Skeletal muscle tissue (tissue), 4 donors: ENCODE results near the gene ST3GAL6. TPM values are rescaled to one million over a fixed set of nuclear protein-coding genes. Genes with fewer than 3 reads are reported as not detected.
A peak's percentile ranks its signal among the peaks of the same experiment; 100 is the strongest.

Experiments used
- H3K27ac ChIP-seq: one replicate; pipeline ENCODE4 v1.7.0; 2013; ENCODE audit warnings: mild to moderate bottlenecking, low read depth, low read length, inconsistent platforms
- H3K27me3 ChIP-seq, 3 donors: one replicate each; pipeline ENCODE4 v1.7.0; 2013; ENCODE audit warnings: low read length in 3 of 3; ENCODE audit not compliant: control insufficient read depth in 3 of 3, insufficient read depth in 3 of 3
- H3K36me3 ChIP-seq, 3 donors: one replicate each; pipeline ENCODE4 v1.7.0; 2013; ENCODE audit warnings: low read length in 3 of 3; ENCODE audit not compliant: control insufficient read depth in 3 of 3, insufficient read depth in 3 of 3
- H3K4me1 ChIP-seq, 3 donors: one replicate each; pipeline ENCODE4 v1.7.0; 2013; ENCODE audit warnings: low read length in 3 of 3, mild to moderate bottlenecking in 3 of 3; ENCODE audit not compliant: control insufficient read depth in 3 of 3, insufficient read depth in 3 of 3
- H3K4me3 ChIP-seq, 3 donors: one replicate each; pipeline ENCODE4 v1.7.0; 2013; ENCODE audit warnings: low read length in 3 of 3
- H3K9ac ChIP-seq, 3 donors: one replicate each; pipeline ENCODE4 v1.7.0; 2013; ENCODE audit warnings: low read length in 3 of 3, mild to moderate bottlenecking in 3 of 3, moderate library complexity in 2 of 3, low read depth in 1 of 3
- H3K9me3 ChIP-seq, 3 donors: one replicate each; pipeline ENCODE4 v1.7.0; 2013; ENCODE audit warnings: low read length in 3 of 3; ENCODE audit not compliant: control insufficient read depth in 3 of 3
- total RNA-seq: library from RNA; depleted of rRNA; stranded (reverse); fragments of >200 nt; gene quantifications from one replicate; pipeline ENCODE4 v1.2.3, GENCODE V29; 2014
- donor health status: Osteomylitis.

Gene ST3GAL6
- total RNA-seq, 1 donor from 2014 or later: 14.1 TPM

DNA sequence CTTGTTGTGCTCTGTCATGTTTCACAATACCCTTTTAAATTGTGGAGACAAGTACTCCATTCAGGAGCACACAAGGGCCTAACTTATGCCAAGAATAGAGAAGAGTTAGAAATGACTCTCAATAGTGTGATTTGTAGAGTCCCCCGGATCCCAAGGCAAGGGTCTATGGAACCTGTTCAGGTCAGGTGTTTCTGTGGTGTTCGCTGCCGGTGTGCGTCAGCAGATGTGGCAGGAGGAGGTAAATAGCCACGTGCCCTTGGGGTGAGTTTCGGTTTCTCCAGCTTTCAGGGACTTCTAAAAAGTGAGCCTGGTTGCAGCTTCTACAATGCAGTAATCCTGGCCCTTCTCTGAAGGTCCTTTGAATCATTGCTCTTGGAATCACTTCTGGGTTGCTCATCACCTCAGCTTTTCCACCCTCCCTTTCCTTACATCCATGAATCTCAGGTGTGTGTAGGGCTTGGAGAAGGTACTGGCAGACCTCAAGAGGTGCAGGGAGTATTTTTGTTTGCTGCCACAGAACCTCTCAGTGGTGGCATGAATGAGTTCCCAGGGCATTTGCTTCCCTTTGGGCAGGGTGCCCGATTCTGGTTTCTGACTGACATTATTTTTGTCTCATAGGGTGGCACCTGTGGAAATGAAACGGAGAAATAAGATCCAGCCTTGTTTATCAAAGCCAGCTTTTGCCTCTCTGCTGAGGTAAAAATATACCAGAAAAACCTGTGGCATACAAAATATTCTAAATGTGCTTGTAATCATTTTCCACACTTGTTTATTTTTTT is 7.3 kb downstream of the ST3GAL6 start:
- Histone ChIP-seq H3K9ac (no peak overlapping the region), H3K36me3 (no peaks in the 10 kb centered on the region), H3K4me1 (peaks cover 0 to 13% (median 4%) of the 10 kb centered on the region in 3 donors), H3K9me3 (no peaks in the 10 kb centered on the region), H3K4me3 (no peak overlapping the region), H3K27ac (no peak overlapping the region), H3K27me3 (no peaks in the 10 kb centered on the region)

DNA sequence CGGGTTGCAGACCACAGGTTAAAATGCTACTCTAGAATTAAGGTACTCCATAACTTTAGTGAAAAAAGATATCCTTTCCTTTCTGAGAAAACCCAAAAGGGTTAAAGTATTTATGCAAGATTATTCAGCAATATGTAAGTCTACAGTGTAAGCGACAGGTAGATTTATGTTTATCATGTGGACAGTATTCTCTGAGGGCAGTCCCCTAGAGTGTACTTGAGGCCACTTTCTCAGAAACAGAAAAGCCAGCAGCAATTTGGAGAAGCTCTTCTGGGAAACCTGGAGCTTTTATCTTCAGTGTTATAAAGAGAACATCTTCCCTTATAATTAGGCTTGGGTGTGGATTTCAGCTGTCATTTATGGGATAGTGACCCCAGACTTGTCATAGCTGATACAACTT is 8.9 kb downstream of the ST3GAL6 start:
- H3K27ac ChIP-seq: no peak overlapping the region
- H3K36me3 ChIP-seq: no peaks in the 10 kb centered on the region
- no peaks in the 10 kb centered on the region for H3K9me3 ChIP-seq
- H3K4me3 ChIP-seq: no peak overlapping the region
- no peaks in the 10 kb centered on the region for H3K27me3 ChIP-seq
- H3K9ac ChIP-seq: no peak overlapping the region
- H3K4me1 ChIP-seq: peaks cover 0 to 6% (median 0%) of the 10 kb centered on the region in 3 donors

DNA sequence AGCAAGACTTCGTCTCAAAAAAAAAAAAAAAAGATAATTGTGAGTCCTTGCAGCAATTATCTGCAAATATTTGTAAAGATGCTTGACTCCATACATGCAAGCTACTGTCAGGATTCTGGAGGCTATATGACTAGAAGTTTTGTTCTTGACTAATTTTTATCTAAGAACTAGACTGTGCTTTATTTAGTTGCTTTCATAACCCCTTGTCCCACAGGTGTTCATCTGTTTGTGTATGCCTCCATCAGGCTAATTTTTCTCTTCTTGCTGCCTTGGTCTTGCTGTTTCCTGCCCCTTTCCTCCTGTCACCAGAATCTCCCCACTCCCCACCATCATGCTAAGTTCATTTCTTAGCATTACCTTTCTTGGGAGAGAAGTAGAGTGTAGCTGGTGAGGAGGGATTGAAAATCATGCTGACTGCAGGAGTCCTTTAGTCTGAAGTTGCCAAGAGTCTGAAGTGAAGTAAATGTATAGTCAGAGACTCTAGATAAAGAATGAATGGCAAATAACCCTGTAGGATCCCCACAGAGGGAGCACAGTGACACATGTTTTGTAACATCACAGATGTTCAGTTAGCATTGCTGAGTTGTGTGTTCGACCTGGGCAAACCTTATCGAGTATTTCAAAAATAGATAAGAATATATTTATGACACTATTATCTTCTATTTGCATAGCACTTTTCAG is 12.5 kb downstream of the ST3GAL6 start:
- H3K36me3 ChIP-seq: no peaks in the 10 kb centered on the region
- peaks cover 9 to 17% (median 10%) of the 10 kb centered on the region in 3 donors for H3K4me1 ChIP-seq
- H3K9me3 ChIP-seq: no peaks in the 10 kb centered on the region
- no peak overlapping the region for H3K4me3 ChIP-seq
- H3K27ac ChIP-seq: no peak overlapping the region
- H3K27me3 ChIP-seq: no peaks in the 10 kb centered on the region
- no peak overlapping the region for H3K9ac ChIP-seq

DNA sequence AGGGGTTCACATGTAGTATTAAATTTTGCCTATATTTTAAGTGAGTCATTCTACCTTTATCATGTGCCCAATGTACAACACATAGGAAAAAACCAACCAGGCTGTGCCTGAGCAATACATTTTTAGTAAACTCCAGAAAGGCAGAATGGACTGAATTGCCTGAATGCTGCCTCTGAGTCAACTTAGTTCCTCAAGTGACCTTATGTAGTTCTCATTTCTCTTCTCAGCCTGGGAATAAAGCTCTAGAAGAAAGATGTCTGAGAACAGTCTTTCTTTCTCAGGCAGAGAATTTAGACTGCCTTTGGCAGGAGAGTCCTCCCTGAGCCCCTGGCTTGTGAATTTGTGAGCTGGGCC is 13.0 kb downstream of the ST3GAL6 start:
- H3K9ac ChIP-seq: no peak overlapping the region
- no peaks in the 10 kb centered on the region for H3K27me3 ChIP-seq
- H3K9me3 ChIP-seq: no peaks in the 10 kb centered on the region
- no peak overlapping the region for H3K27ac ChIP-seq
- peaks cover 9 to 17% (median 10%) of the 10 kb centered on the region in 3 donors for H3K4me1 ChIP-seq
- no peaks in the 10 kb centered on the region for H3K36me3 ChIP-seq
- no peak overlapping the region for H3K4me3 ChIP-seq

DNA sequence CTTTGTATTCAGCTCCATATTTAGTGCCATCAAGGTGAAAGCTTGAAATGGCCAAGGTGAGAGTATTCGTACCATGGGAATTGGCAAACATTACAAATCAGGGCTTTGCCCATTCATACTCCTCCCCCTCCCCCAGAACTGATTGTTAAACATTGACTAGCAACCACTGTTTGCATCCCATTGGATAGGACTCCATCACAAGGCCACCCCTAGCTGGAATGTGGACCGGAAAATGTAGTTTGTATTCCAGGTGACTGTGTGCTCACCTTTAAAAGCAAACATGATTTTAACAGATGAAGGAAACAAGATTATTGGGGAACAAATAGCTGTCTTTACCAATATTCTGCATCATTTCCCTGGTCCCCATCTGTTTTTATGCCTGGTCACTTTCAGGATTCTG is 14.1 kb downstream of the ST3GAL6 start:
- H3K4me1 ChIP-seq: peaks cover 9 to 17% (median 10%) of the 10 kb centered on the region in 3 donors
- H3K4me3 ChIP-seq: no peak overlapping the region

DNA sequence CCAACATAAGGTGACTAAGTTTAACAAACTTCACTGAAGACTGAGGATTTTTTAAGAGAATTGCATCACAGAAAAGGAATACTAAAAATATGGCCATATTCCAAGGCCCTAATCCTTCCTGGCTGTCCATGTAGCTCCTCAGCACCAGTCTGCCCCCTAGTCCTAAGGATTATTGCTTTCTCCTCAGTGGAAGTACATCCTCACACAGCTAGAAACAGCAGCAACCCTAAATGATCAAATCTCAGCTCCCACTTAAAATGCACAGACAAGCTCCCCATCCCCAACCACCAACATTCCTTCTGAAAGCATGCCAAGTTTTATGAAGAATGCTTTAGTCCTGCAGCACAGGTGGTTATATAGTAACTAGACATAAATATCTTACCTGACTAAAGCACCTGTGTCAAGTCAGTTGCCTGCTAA is 14.7 kb downstream of the ST3GAL6 start:
- H3K9me3 ChIP-seq: no peaks in the 10 kb centered on the region
- no peak overlapping the region for H3K4me3 ChIP-seq
- peak overlapping the region; percentile 57 for H3K27ac ChIP-seq
- H3K9ac ChIP-seq: no peak overlapping the region
- peaks cover 9 to 17% (median 10%) of the 10 kb centered on the region in 3 donors for H3K4me1 ChIP-seq
- no peaks in the 10 kb centered on the region for H3K36me3 ChIP-seq
- no peaks in the 10 kb centered on the region for H3K27me3 ChIP-seq

More for the DNA sequence above, 14.1 kb downstream of the ST3GAL6 start:
- Histone ChIP-seq H3K9ac (no peak overlapping the region), H3K27me3 (no peaks in the 10 kb centered on the region), H3K9me3 (no peaks in the 10 kb centered on the region), H3K27ac (no peak overlapping the region), H3K36me3 (no peaks in the 10 kb centered on the region)

DNA sequence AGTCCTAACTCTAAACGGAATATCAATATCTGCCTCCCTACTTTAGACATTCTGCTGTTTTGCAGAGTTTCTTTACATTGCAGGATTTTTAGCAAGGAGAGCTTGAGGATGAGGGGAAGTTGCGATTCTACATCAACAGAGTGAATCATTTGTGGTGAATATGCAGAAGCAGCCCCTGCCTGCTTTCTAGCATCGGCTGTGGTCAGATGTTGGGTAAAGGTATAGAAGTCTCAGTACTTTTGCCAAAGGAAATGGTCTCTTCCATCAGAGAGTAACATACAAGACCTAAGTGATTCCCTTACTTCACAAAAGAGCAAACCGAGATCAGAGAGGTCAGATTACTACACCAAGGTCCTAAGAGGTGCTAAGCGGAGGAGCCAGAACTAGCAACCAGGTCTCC is 15.2 kb downstream of the ST3GAL6 start:
- Histone ChIP-seq H3K4me3 (no peak overlapping the region), H3K4me1 (peaks cover 9 to 17% (median 10%) of the 10 kb centered on the region in 3 donors), H3K9ac (no peak overlapping the region), H3K27me3 (no peaks in the 10 kb centered on the region), H3K27ac (peak overlapping the region; percentile 57), H3K9me3 (no peaks in the 10 kb centered on the region), H3K36me3 (no peaks in the 10 kb centered on the region)

DNA sequence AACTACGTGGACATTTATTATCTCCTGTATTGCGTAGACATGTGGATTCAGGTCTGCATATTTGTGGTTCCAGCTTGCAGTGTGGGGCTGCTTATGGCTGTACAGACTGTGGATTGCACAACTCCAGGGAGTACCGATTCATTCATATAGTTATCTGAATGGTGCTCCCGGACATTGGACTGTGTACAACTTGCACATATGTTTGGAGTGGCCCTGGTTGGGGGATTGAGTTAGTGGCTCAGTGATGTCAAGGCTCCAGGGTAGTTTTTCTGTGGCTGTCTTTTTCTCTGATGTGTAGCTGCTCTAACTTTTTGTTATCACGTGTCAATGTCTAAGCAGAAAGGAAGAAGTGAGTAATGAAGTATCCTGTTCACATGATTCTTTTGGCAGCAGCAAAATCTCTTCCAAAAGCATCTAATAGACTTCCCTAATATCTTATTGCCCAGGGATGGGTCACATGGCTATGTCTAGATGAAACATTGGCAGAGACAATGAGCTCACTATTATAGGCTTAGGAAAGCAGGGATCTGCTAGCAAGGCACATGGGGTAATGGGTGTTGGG is 15.8 kb downstream of the ST3GAL6 start:
- peak overlapping the region; percentile 57 for H3K27ac ChIP-seq
- no peak overlapping the region for H3K4me3 ChIP-seq
- no peak overlapping the region for H3K9ac ChIP-seq
- no peaks in the 10 kb centered on the region for H3K27me3 ChIP-seq
- H3K9me3 ChIP-seq: no peaks in the 10 kb centered on the region
- H3K36me3 ChIP-seq: no peaks in the 10 kb centered on the region
- peaks cover 9 to 17% (median 10%) of the 10 kb centered on the region in 3 donors for H3K4me1 ChIP-seq

DNA sequence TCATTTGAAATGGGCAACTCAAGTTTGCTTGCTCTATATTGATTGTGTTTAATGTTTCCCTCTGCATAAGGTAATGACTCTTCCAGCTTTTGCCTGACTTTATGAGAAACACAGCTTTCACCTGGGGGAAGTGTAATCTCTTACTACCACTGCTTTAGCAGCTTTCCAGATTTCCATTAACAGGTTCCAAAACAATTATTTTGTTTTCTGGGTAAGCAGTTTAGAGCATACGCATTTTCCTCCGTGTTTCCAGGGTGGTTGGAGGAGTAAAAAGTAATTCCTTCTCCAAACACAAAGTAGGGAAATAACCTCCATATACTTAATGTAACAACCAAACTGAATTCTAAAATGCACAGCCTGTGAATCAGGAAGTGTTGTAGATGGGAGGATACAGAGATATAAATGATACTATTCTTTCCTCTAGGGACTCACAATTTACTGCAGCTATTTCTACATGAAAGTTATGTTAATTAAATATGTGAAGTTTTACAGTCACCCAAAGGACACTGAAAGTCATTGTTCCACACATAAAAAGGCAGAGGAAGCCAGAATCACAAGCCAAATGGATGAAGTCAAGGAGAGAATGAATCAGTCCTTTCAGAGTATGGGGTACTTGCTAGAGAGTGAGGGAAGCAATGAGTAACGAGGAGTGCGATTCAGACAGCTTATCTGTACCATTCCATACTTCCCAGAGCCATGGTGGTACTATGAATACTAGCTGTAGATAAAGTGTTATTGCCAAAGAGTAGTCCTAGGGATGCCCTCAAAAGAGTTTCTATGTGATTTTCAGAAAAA is 16.6 kb downstream of the ST3GAL6 start:
- peaks cover 9 to 17% (median 13%) of the 10 kb centered on the region in 3 donors for H3K4me1 ChIP-seq
- H3K27me3 ChIP-seq: no peaks in the 10 kb centered on the region
- H3K9me3 ChIP-seq: no peaks in the 10 kb centered on the region
- H3K27ac ChIP-seq: no peak overlapping the region
- H3K4me3 ChIP-seq: no peak overlapping the region
- no peaks in the 10 kb centered on the region for H3K36me3 ChIP-seq
- H3K9ac ChIP-seq: no peak overlapping the region
